RPMI8226 (cell line): Measurements from ENCODE around the gene ZGLP1.

Experiments
- DNase-seq: peaks from one replicate; pipeline ENCODE4 v3.0.0-alpha.2; 2015

ZGLP1 gene

DNA sequence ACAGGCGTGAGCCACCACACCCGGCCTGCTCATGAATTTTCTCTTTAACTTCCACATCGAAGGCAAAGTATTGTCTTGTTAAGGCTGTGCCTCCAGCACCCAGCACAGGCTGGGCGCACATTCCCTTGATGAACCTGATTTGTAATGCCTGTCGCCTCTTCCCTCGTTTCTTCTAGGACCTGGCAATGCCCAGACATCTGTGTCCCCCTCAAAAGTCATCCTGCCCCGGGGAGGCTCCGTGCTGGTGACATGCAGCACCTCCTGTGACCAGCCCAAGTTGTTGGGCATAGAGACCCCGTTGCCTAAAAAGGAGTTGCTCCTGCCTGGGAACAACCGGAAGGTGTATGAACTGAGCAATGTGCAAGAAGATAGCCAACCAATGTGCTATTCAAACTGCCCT lies 35.0 kb downstream of the ZGLP1 start:
- DNase-seq: peak; percentile 20

DNA sequence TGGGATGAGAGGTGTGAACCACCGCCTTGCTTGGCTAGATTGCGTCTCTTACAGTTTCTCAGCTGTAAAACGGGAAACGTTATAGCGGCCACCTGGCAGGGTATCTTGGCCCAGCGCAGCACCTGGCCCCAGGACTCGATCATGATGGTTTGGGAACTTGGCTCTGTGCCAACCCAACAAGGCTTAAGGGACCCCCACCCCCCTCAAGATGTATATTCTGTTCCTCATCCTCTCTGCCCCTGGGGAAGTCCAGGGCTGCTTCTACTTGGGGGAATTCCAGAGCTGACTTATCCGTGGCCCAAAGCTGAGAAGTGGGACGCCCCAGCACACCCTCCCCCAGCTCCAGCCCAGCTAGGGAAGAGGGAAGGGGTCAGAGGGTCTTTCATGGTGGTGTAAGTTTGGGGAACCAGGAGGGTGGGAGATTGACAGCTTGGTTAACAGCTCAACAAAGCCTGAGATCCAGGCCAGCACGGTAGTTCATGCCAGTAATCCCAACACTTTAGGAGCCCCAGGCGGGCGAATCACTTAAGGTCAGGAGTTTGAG lies 38.0 kb downstream of the ZGLP1 start:
- DNase-seq: peak; percentile 91

DNA sequence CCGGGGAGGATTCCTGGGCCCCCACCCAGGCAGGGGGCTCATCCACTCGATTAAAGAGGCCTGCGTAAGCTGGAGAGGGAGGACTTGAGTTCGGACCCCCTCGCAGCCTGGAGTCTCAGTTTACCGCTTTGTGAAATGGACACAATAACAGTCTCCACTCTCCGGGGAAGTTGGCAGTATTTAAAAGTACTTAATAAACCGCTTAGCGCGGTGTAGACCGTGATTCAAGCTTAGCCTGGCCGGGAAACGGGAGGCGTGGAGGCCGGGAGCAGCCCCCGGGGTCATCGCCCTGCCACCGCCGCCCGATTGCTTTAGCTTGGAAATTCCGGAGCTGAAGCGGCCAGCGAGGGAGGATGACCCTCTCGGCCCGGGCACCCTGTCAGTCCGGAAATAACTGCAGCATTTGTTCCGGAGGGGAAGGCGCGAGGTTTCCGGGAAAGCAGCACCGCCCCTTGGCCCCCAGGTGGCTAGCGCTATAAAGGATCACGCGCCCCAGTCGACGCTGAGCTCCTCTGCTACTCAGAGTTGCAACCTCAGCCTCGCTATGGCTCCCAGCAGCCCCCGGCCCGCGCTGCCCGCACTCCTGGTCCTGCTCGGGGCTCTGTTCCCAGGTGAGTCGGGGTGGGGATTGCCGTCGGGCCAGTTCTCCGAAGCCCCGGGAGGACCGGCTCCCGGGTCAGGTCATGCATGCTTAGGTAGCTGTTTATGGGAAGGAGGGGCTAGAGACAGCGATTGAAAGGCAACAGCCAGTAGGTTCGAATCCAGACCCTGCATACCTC lies 38.8 kb downstream of the ZGLP1 start, which contains the start of gene ICAM1:
TSS of gene ICAM1 (plus strand) at position 505 of the 779 bp plus-strand sequence. CDS start at position 545, 40 bp downstream.
- DNase-seq: peak; percentile 94

- DNase-seq: peak; percentile 89
Observed at GRCh38 chr19:10270180-10270615, 39.4 kb downstream of the ZGLP1 start.

GRCh38 chr19:10269333-10270179 lies 40.1 kb downstream of the ZGLP1 start:
- peak; percentile 85 for DNase-seq

DNA sequence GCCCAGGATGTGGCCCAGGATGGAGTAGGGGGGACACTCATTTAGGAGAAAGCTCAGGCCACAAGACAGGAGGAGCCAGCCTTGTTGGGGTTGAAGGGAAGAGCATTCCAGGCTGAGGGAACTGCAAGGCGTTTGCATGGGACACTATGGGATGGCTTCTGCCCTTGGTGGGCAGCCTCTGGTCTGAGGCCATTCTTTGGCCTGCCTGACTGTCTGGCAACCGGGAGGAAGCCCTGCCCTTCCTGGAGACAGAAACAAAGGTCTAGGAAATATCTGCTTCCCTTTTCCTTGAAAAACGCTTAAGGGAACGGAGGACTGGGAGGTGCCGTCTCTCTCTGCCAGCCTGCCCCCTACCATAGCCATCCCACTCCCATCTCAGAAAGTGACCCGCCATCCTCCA lies 41.5 kb downstream of the ZGLP1 start:
- peak; percentile 1 for DNase-seq

DNA sequence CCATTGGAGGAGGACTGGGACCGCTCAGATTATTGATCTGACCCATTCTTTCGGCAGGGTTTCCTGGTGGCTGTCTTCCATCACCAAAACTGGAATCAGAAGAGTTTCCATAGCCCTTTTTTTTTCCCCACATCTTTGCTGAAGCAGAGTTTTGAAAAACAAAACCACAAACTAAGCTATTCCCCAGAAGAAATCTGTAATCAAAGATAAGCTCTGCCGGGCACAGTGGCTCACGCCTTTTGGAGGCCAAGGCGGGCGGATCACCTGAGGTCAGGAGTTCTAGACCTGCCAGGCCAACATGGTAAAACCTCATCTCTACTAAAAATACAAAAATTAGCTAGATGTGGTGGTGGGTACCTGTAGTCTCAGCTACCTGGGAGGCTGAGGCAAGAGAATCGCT lies 42.9 kb downstream of the ZGLP1 start:
- DNase-seq: no peak

DNA sequence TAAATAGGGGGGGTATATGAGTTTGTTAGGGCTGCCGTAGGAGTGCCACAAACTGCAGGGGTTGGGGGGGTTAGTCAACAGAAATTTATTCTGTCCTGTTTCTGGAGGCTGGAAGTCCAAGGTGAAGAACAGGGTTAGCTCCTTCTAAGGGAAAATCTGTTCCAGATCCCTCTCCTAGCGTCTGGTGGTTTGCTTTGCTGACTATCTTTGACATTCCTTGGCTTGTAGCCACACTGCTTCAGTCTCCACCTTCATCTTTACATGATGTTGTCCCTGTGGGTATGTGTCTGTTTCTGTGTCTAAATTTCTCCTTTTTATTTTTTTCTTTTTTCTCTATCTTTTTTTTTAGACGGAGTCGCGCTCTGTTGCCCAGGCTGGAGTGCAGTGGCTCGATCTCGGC lies 46.8 kb downstream of the ZGLP1 start:
- no peak for DNase-seq

DNA sequence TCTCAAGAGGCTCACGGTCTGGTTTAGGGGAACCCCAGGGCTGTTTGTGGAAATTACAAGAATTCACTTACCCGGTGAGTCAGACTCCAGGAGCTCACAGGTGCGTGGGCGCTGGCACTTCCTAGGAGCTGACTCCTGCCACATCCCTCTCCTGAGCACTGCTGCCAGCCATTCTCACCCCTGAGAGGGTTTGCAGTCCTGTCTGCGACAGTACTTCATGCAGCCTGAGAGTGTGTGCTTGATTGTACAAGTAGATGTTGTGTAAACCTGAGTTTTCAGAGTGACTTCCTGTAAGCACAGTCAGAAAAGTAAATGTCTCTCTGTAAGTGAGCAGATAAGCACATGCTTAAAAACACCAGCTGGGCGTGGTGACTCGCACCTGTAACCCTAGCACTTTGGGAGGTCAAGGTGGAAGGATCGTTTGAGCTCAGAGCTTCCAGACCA lies 49.5 kb downstream of the ZGLP1 start:
- no peak for DNase-seq

GRCh38 chr19:10259162-10259905 lies 50.3 kb downstream of the ZGLP1 start:
- peak; percentile 89 for DNase-seq

DNA sequence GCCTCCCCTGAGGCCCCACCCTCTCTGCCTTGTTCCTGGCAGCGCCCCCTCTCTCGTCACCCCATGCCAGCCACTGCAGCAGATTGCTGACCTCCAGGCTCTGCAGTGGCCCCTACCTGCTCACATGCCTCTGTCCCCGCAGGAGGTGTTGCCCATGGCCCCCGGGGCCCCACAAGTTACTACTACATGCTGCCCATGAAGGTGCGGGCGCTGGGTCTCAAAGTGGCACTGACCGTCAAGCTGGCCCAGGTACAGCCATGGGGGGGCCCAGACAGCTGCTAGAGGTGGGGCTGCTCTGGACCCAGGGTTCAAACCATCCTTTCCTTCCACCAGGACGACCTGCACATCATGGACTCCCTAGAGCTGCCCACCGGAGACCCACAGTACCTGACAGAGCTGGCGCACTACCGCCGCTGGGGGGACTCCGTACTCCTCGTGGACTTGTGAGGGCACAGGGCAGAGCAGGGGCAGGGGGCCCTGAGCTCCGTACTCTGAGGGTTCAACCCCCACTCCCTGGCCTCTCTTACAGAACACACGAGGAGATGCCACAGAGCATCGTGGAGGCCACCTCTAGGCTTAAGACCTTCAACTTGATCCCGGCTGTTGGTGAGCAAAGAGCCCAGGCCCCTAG lies 51.4 kb downstream of the ZGLP1 start:
- DNase-seq: no peak

DNA sequence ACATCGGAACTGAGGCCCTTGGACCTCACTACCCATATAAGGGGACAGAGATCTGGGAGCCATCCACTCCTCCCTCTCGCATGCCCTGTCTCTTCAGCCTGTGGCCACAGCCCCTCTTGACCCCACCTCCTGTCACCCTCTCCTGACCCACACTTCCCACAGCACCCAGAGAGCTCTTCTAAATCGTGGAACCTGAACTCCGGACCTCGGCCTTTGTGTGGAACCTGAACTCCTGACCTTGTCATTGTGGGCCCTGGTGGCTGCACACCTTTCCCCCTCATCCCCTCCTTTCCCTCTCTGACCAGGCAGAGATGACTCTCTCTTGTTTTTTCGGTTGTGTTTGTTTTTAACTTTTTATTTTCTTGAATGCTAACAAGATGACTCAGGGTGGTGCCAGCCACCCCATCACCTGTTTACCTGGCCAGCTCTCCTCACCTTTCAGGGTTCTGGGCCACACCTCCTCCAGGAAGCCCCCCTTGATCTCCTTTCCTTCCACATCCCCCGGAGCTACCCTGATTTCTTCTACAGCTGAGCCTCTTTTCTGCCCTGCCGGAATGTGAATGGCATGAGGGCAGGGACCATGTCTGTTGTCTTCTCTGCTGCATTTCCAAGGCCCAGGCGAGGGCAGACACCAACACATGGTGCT lies 52.5 kb downstream of the ZGLP1 start:
- DNase-seq: no peak

- DNase-seq: no peak
Observed at GRCh38 chr19:10256551-10256950, 53.1 kb downstream of the ZGLP1 start.

GRCh38 chr19:10255358-10255757 lies 54.3 kb downstream of the ZGLP1 start:
- DNase-seq: no peak
